GM12878 (cell line): Measurements from ENCODE around the gene MISP3. TPM values are rescaled to one million over a fixed set of nuclear protein-coding genes. Genes with fewer than 3 reads are reported as not detected.

Source experiments
- CUX1 ChIP-seq: IDR thresholded peaks from 2 replicates; pipeline ENCODE4 v1.6.1; 2012; ENCODE audit warnings: improper control_type of control experiment, low read depth, low read length; ENCODE audit not compliant: insufficient replicate concordance
- NR2F1 ChIP-seq: fragments of 450-650 bp; conservative IDR thresholded peaks from 2 replicates; pipeline ENCODE4 v1.6.1; 2017; ENCODE audit warnings: mild to moderate bottlenecking
- PAX8 ChIP-seq: fragments of 450-650 bp; IDR thresholded peaks from 2 replicates; pipeline ENCODE4 v1.6.1; 2017; ENCODE audit warnings: mild to moderate bottlenecking, moderate library complexity
- POU2F2 ChIP-seq: IDR thresholded peaks from 3 replicates; pipeline ENCODE4 v1.6.1; 2011; ENCODE audit warnings: low read depth, mild to moderate bottlenecking, low read length, borderline replicate concordance
- RELA ChIP-seq: fragments of 450-650 bp; IDR thresholded peaks from 2 replicates; pipeline ENCODE4 v1.8.0; 2014; ENCODE audit warnings: borderline replicate concordance; ENCODE audit not compliant: partially characterized antibody
- TCF12 ChIP-seq: IDR thresholded peaks from 2 replicates; pipeline ENCODE4 v1.6.1; 2011; ENCODE audit warnings: low read depth, mild to moderate bottlenecking, low read length
- ZNF384 ChIP-seq: IDR thresholded peaks from 2 replicates; pipeline ENCODE4 v1.6.1; 2012; ENCODE audit warnings: low read depth, mild to moderate bottlenecking, low read length, improper control_type of control experiment, borderline replicate concordance
- polyA plus RNA-seq, 11 experiments: library from polyadenylated mRNA; depleted of rRNA in 4 of 11; unstranded in 6 of 11; stranded (reverse) in 5 of 11; fragments of >200 nt; fragmentation: Nextera tagmentation in 4 of 11; fragmentation: Illumina TruSeq in 1 of 11; extraction: Ambion mirVana in 4 of 11; extraction: Trizol in 1 of 11; gene quantifications; 1 replicate in 1 of 11; 2 replicates in 10 of 11; pipeline versions ENCODE4 v1.2.1 to v1.2.3, GENCODE V29; 2011 to 2016; ENCODE audit warnings: inconsistent platforms in 2 of 11, missing spikeins in 2 of 11, low read depth in 1 of 11
- total RNA-seq, 4 experiments: library from RNA; depleted of rRNA in 3 of 4; stranded (reverse); fragments of >200 nt in 3 of 4; fragmentation: Illumina TruSeq in 1 of 4; extraction: Trizol in 1 of 4; gene quantifications; 2 replicates each; pipeline versions ENCODE4 v1.2.1 to v1.2.3, GENCODE V29; 2013 to 2021

MISP3 gene
- total and polyA plus RNA-seq, 10 of the 15 experiments (the other 5 are each of a cell fraction or from before 2014, with no cell fraction given), result 0.07 to 1.4 (median 0.64) TPM

GRCh38 chr19:14056741-14057356 lies 15.7 kb upstream of the MISP3 start (continued):
- TF ChIP-seq ZNF384 (no peak), TCF12 (no peak), CUX1 (no peak), POU2F2 (no peak), PAX8 (no peak), NR2F1 (no peak), RELA (no peak)
